ENCODE data around the gene COL4A2. TPM values are rescaled to one million over a fixed set of nuclear protein-coding genes. Genes with fewer than 3 reads are reported as not detected.

Gene COL4A2
- total RNA-seq, 1 experiment from 2014 or later: 1.6 TPM

DNA sequence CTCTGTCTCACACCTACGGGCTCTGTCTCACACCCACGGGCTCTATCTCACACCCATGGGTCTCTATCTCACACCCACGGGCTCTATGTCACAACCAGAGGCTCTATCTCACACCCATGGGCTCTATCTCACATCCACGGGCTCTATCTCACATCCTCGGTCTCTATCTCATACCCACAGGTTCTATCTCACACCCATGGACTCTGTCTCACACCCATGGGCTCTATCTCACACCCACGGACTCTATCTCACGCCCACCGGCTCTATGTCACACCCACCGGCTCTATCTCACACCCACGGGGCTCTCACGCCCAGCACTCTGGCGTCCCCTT is 73.9 kb downstream of the COL4A2 start:
- H4K20me1 ChIP-seq (ENCODE audit: insufficient read depth): no peaks in the 10 kb centered on the region
- no peak overlapping the region for H3K9ac ChIP-seq (ENCODE audit: low read length)
- no peaks in the 10 kb centered on the region for H3K36me3 ChIP-seq (ENCODE audit: control insufficient read depth in 1 of 2, insufficient read depth in 2 of 2, low read length in 2 of 2)
- no peak overlapping the region for H2AFZ ChIP-seq (ENCODE audit: low read depth, low read length, poor library complexity, severe bottlenecking)
- H3K4me2 ChIP-seq (ENCODE audit: low read length): no peak overlapping the region
- CTCF ChIA-PET: no interaction called here
- ATAC-seq: no peak
- H3K9me2 ChIP-seq (ENCODE audit: insufficient read depth): no peaks in the 10 kb centered on the region
- H3K4me3 ChIP-seq (replicated peaks in 1 of 2; ENCODE audit: low read depth in 1 of 2, low read length in 2 of 2): no peak overlapping the region
- H3K27ac ChIP-seq (ENCODE audit: low read depth, low read length): no peak overlapping the region
- peaks cover 6% of the 10 kb centered on the region; the same call in 1 of the 2 replicates for H3K27me3 ChIP-seq (ENCODE audit: insufficient read depth, low read length)
- no peak for TF ChIP-seq JUND (IDR thresholded peaks at IDR 0.05)
- no peak for TF ChIP-seq TCF7L2 (IDR thresholded peaks at IDR 0.05; ENCODE audit: borderline replicate concordance, extremely low read depth, insufficient read depth, insufficient read length)
- TF ChIP-seq, protein P1, sequence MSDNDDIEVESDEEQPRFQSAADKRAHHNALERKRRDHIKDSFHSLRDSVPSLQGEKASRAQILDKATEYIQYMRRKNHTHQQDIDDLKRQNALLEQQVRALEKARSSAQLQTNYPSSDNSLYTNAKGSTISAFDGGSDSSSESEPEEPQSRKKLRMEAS (IDR thresholded peaks at IDR 0.05): no peak
- no peak for TF ChIP-seq EZH2phosphoT487 (IDR thresholded peaks at IDR 0.05; ENCODE audit: borderline replicate concordance)
- no peak for TF ChIP-seq YY1 (IDR thresholded peaks at IDR 0.05; ENCODE audit: extremely low read depth, insufficient replicate concordance, low read depth, low read length)
- TF ChIP-seq ELF1 (IDR thresholded peaks at IDR 0.05; ENCODE audit: borderline replicate concordance, low read depth): no peak
- TF ChIP-seq CBX3 (IDR thresholded peaks at IDR 0.05; ENCODE audit: low read depth): no peak
- TF ChIP-seq ZFX (IDR thresholded peaks at IDR 0.05): no peak
- no peak for TF ChIP-seq REST (IDR thresholded peaks at IDR 0.05; ENCODE audit: low read depth)
- TF ChIP-seq CTCF (IDR thresholded peaks at IDR 0.05 in 2 of 3, conservative IDR thresholded peaks at IDR 0.05 in 1 of 3; ENCODE audit: borderline replicate concordance in 1 of 3, insufficient read depth in 1 of 3, low read depth in 2 of 3, low read length in 2 of 3): no peak
- TF ChIP-seq, protein P2, sequence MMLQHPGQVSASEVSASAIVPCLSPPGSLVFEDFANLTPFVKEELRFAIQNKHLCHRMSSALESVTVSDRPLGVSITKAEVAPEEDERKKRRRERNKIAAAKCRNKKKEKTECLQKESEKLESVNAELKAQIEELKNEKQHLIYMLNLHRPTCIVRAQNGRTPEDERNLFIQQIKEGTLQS (IDR thresholded peaks at IDR 0.05): no peak
- TF ChIP-seq EGR1 (IDR thresholded peaks at IDR 0.05; ENCODE audit: low read depth): no peak
- TF ChIP-seq SIN3A (IDR thresholded peaks at IDR 0.05; ENCODE audit: low read depth): no peak
- TF ChIP-seq FOSL1 (IDR thresholded peaks at IDR 0.05; ENCODE audit: low read depth): no peak
- no peak for TF ChIP-seq RAD21 (IDR thresholded peaks at IDR 0.05; ENCODE audit: low read depth)
- no peak for TF ChIP-seq EZH2 (IDR thresholded peaks at IDR 0.05)
- H3K79me2 ChIP-seq (ENCODE audit: insufficient read depth, low read length): no peaks in the 10 kb centered on the region
- intact Hi-C loops (cut with micrococcal nuclease): no loop called here
- 0 out of 4 replicates have a peak, but pooled peaks cover 0 to 4% of the 10 kb centered on the region in 2 experiments for H3K4me1 ChIP-seq (ENCODE audit: control insufficient read depth in 1 of 2, insufficient read depth in 2 of 2, low read length in 2 of 2)
- POLR2A ChIA-PET: no interaction called here
- RAD21 ChIA-PET (ENCODE audit: low non-redundant PET in 1 of 2, low total read pairs in 2 of 2, uncharacterized antibody in 2 of 2, unreplicated experiment in 2 of 2): no interaction called here
- DNase-seq (ENCODE audit: low read depth, low spot score): no peak
- no peaks in the 10 kb centered on the region for H3K9me3 ChIP-seq (ENCODE audit: control insufficient read depth in 1 of 2, insufficient read depth in 1 of 2, low read depth in 1 of 2, low read length in 2 of 2)
- no TSS peak for BruUV-seq (replicated peaks)
